ENCODE measurements around the gene NSD2.

DNA sequence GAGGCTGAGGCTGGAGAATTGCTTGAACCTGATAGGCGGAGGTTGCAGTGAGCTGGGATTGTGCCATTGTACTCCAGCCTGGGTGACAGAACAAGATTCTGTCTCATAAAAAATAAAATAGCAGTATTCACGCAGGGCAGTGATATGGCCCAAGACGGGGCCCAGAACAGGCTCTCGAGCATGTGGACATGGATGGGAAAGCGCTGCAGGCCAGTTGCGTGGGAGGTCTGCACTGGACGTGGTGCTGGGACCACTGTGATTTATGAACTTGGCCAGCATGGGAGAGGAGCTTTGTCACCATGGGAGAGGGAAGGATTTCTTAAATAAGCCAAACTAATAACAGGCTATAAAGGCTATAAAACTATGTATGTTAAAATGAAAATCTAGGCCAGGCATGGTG, 51.6 kb downstream of the NSD2 start:
- TF ChIP-seq, protein P1, sequence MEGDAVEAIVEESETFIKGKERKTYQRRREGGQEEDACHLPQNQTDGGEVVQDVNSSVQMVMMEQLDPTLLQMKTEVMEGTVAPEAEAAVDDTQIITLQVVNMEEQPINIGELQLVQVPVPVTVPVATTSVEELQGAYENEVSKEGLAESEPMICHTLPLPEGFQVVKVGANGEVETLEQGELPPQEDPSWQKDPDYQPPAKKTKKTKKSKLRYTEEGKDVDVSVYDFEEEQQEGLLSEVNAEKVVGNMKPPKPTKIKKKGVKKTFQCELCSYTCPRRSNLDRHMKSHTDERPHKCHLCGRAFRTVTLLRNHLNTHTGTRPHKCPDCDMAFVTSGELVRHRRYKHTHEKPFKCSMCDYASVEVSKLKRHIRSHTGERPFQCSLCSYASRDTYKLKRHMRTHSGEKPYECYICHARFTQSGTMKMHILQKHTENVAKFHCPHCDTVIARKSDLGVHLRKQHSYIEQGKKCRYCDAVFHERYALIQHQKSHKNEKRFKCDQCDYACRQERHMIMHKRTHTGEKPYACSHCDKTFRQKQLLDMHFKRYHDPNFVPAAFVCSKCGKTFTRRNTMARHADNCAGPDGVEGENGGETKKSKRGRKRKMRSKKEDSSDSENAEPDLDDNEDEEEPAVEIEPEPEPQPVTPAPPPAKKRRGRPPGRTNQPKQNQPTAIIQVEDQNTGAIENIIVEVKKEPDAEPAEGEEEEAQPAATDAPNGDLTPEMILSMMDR (IDR thresholded peaks at IDR 0.05): no peak
- no peak for TF ChIP-seq POLR2A (IDR thresholded peaks at IDR 0.05)

Data from ovary (tissue), 3 donors.